HG03139 (cell line): ENCODE measurements around the gene SARS2.

Source experiments
- ATAC-seq: cut with Tn5 transposase; IDR thresholded peaks from one replicate; pipeline ENCODE4 v1.9.1; 2021; ENCODE audit not compliant: unreplicated experiment

SARS2 gene

GRCh38 chr19:38919837-38920601 is 10.5 kb downstream of the SARS2 start:
- no peak for ATAC-seq

DNA sequence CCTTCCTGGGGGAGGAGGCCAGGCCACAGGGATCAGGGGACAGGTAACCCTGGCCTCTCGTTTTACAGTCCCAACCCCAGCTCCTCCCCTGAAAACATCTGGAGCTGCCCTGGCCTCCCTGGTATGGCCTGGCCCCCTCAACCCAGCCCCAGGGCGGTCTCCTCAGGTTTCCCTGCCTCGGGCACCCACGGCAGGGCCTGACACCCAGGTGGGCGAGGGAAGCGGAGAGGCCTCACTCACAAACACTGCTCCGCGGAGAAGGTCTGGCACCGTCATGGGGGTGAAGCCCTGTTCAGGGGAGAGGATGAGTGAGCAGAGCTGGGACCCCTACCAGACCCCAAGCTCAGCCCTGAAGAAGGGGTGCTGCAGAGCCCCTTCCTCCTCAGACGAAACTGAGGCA is 12.0 kb downstream of the SARS2 start:
- ATAC-seq: no peak

DNA sequence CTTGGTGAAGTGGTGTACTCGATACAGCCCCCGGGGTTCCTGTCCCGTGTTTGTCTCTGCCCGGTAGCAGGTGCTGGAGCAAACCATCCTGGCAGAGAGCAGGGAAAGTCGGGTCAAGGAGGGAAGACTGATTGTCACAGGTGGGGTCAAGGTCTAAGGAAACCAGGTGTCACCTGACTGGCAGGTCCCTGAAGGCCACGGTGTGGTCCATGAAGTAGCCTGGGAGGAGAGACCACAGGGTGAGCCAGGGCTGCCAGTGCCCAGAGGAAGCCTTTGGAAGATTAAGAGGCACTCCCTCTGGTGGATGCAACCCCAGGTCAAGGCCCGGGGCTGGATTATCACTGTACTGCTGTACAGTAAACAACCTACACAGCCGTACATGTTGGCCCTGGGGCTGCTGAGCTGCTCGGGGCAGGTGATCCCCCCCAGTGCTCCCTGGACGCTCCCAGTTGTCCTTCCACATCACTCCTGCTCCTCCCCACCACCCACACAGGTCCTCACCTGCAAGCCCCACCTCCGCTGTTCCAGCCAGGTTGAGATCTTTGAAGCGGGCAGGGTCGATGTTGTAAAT is 12.6 kb downstream of the SARS2 start:
- no peak for ATAC-seq

- ATAC-seq: no peak
Observed at GRCh38 chr19:38917516-38917915, 13.0 kb downstream of the SARS2 start.

DNA sequence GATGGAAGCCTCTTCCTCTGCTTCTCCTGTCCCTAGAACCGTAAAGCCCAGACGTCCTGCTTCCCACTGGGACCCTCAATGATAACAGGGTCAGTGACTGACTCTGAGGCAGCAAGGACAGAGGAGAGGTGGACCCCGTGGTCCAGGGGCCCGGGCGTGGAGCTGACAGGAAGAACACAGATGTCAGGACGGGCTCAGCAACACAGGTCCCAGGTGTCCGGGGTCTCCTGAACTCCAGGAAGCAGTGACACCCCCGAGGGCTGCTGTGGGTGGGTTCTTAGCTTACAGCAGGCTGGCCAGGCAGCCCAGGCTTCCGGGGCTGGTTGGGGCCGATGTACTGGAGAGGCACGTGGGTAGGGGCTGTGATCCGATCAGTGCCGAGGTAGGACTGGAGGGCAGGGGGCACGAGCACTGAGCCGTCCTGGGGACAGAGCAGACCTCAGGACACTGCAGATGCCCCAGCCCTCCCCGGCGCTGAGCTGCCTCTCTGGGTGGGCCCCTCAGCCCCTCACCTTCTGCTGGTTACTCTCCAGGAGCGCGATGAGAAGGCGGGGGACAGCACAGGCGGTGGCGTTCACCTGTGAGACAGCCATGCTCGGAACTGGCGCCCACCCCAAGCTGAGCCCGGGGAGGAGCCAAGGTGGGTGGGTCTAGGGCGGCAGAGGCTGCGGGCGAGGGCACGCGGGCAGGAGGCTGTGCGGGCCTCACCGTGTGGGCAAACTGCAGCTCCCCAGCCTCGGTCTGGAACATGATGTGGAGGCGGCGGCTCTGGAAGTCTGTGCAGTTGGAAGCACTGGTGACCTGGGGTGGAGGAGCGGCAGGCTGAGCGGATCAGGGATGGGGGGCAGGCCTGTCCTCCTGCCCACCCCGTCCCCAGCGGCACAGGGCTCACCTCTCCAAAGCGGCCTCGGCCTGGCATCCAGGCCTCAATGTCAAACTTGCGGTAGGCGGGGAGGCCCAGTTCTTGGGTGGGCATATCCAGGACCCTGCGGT is 14.9 kb downstream of the SARS2 start:
- ATAC-seq: no peak

DNA sequence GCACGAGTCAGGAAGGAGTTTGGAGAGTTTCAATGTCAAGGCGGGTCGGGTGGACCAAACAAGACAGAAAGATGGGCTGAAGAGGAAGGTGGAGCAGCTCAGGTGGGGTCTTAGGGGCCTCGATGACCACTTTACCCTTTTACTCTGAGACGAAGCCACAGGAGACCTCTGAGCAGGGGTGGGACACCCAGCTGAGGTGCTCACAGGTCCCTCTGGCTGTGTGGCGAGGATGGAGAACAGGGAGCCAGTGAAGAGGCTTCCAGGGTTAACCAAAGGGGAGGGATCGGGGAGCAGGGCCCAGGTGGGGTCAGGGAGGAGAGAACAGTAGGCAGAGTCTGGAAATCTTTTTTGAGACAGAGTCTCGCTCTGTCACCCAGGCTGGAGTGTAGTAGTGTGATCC is 16.6 kb downstream of the SARS2 start:
- ATAC-seq: no peak

GRCh38 chr19:38912600-38913514 is 17.7 kb downstream of the SARS2 start:
- ATAC-seq: no peak

GRCh38 chr19:38911388-38912001 is 19.1 kb downstream of the SARS2 start:
- ATAC-seq: no peak

DNA sequence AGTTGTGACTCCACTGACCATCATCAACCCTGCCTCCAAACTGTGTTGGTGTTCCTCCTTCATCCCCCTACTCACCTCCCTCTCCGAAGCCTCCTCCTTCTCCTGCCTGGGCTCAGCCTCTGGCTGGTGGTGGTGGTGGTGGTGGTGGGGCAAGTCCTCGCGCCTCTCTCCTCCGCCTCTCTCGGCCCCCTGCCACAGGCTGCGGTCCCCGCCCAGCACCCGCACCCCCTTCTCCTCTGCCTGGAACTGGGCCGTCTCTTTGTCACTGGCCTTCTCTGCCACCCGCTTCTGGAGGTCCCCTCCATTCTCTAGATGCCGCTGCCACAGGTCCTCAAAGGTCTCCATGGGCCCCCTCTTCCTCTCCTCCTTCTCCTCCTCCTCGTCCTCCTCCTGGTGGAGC is 20.1 kb downstream of the SARS2 start:
- ATAC-seq: no peak

- ATAC-seq: no peak
Observed at GRCh38 chr19:38908911-38909310, 21.7 kb downstream of the SARS2 start.

- no peak for ATAC-seq
Observed at GRCh38 chr19:38907670-38908069, 22.9 kb downstream of the SARS2 start.

GRCh38 chr19:38907227-38907626 is 23.3 kb downstream of the SARS2 start:
- ATAC-seq: no peak

DNA sequence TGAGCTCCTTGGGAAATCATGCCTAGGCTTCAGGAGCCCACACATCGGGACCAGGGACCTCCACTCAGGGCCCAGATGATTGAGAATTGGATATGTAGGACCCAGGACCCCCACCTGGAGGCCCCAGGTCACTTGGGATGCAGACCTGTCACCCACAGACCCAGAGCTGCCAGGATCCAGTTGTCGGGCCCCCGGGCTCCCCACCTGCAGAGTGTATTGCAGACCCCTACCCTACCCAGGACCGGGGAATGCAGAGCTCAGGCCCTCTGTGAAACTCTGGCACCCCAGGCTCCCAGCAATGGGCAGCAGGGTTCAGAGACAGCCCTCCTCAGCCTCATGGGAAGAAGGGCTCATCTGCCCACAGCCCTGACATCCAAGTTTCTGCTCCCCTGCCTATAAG is 24.9 kb downstream of the SARS2 start:
- no peak for ATAC-seq

DNA sequence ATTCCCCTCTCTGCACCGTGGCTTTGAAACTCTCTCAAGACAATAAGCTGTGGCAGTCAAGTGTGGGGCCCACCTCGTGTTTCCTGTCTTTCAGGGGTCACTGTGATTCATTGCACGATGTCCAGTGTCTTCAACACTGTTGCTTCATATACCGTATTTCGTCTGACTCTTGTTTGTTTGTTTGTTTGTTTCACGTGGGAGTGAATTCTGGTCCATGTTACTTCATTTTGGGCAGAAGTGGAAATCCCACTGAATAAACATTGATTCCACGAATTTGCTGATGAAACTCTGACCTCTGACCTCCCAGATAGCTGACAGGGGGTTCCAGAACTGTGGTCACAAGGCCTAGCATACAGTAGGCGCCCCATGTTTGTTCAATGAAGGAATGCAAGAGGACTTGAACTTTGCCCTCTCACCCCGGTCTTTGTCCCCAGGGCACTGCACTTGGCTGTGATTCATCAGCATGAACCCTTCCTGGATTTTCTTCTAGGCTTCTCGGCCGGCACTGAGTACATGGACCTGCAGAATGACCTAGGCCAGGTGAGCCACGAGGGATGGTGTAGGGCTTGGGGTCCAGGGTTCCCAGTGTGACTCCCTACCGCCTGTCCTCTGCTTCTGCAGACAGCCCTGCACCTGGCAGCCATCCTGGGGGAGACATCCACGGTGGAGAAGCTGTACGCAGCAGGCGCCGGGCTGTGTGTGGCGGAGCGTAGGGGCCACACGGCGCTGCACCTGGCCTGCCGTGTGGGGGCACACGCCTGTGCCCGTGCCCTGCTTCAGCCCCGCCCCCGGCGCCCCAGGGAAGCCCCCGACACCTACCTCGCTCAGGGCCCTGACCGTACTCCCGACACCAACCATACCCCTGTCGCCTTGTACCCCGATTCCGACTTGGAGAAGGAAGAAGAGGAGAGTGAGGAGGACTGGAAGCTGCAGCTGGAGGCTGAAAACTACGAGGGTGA is 25.7 kb downstream of the SARS2 start:
- no peak for ATAC-seq

GRCh38 chr19:38901683-38902082 is 28.9 kb downstream of the SARS2 start:
- no peak for ATAC-seq

DNA sequence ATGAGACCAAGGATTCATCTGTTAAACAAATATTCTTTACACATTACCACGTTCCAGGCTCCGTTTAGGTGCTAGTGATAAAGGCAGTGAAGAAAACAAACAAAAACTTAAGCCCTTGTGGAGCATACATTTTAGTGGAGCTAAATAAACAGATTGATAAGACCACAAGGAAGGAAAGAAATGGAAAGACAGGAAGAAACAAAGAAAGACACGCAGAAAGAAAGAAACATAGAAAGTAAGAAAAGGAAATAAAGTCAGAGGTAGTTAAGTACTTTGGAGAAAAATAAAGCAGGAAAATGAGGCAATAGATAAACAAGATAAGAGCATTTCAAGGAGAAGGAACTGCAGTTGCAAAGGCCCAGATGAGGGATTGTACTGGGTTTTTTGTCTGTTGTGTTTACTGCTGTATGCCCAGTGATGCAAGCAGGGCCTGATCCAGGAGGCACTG is 29.8 kb downstream of the SARS2 start:
- no peak for ATAC-seq

DNA sequence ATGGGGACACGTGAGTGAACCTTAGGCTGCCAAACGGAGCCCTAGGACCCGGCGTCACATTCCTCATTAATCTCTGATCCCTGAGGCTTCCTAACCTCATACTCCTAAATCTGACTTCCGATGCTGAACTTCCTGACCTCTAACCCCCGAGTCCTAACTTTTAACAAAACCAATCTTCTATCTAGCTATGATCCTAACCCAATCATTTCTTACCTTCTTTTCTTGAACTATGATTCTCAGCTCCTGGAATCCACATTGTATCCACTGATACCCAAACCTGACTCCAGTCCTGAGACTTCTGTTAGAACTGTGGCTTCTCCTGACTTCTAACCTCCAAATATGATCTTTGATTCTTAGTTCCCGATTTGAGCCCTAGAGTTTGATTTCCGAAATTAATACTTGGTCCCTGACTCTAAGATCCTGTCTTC is 30.3 kb downstream of the SARS2 start:
- no peak for ATAC-seq

DNA sequence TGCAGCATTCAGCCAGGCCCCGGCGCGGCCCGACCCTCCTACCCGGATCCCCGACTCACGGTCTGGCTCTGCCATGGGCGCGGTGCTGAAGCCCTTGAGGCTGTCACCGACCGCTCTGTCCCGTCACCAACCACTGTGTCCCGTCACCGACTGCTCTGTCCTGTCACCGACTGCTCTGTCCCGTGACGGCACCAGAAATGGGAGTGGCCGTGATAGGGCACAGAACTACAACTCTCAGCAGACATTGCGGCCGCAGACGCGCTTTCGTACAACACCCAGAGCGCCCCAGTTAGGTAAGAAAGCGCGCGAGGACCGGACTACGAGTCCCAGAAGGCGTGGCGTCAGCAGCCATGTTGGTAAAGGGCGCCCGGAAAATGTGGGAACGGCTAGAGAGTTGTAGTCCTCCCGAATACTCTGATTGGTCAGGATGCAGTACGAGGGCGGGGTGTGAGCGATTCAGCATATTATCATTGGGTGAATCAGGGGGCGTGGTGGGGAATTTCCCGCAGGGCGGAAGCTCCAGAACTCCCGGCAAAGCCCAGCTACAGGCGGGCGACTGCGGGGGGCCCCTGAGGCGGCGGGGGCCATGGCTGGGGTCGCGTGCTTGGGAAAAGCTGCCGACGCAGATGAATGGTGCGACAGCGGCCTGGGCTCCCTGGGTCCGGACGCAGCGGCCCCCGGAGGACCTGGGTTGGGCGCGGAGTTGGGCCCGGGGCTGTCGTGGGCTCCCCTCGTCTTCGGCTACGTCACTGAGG is 30.9 kb downstream of the SARS2 start, which contains the start of the genes NFKBIB and SIRT2:
TSS of gene NFKBIB (plus strand) at position 523 of the 755 bp plus-strand sequence. CDS start at position 587, 64 bp downstream.
TSS of gene SIRT2 (minus strand) at position 172 of the 755 bp plus-strand sequence. CDS start at position 75, 97 bp downstream.
- peak; percentile 80 for ATAC-seq
